ENCODE data around the gene CDS2. TPM values are rescaled to one million over a fixed set of nuclear protein-coding genes. Genes with fewer than 3 reads are reported as not detected.

The CDS2 gene
- total and polyA plus RNA-seq, 2 of the 13 experiments (the other 11 are each of a cell fraction or from before 2014, with no cell fraction given), result 81.3 to 153 TPM

DNA sequence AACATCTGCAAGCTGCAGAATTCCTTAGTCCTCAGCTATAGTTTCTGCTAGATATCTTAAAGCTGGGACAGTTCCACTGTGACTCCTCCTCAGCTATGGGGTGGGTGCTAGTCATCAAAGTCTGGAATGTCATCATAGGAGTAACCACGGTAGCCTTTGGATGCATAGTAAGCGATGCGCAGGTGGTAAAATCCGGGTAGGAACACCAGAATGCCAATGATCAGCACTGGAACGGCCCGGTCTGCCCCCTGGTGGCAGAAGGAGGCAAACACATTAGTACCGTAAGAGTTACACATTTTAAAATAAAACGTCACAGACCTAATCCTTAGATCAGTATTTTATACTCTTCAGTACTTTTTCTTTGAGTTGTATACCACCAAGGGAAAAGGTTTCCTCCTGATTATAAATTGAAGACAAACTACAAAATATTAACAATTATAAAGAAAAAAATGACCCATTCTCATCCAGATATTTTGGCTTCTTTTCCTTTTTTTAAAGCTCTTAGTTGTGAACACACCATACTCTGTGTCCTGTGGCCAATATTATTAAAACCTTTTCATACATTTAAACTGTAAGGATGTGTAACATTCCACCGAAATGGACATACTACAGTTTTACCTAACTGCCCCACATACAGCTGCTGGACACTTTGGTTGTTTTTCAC lies 26.0 kb upstream of the CDS2 start (continued):
- TF ChIP-seq, protein P1, sequence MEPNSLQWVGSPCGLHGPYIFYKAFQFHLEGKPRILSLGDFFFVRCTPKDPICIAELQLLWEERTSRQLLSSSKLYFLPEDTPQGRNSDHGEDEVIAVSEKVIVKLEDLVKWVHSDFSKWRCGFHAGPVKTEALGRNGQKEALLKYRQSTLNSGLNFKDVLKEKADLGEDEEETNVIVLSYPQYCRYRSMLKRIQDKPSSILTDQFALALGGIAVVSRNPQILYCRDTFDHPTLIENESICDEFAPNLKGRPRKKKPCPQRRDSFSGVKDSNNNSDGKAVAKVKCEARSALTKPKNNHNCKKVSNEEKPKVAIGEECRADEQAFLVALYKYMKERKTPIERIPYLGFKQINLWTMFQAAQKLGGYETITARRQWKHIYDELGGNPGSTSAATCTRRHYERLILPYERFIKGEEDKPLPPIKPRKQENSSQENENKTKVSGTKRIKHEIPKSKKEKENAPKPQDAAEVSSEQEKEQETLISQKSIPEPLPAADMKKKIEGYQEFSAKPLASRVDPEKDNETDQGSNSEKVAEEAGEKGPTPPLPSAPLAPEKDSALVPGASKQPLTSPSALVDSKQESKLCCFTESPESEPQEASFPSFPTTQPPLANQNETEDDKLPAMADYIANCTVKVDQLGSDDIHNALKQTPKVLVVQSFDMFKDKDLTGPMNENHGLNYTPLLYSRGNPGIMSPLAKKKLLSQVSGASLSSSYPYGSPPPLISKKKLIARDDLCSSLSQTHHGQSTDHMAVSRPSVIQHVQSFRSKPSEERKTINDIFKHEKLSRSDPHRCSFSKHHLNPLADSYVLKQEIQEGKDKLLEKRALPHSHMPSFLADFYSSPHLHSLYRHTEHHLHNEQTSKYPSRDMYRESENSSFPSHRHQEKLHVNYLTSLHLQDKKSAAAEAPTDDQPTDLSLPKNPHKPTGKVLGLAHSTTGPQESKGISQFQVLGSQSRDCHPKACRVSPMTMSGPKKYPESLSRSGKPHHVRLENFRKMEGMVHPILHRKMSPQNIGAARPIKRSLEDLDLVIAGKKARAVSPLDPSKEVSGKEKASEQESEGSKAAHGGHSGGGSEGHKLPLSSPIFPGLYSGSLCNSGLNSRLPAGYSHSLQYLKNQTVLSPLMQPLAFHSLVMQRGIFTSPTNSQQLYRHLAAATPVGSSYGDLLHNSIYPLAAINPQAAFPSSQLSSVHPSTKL (CRISPR knock-in tag; IDR thresholded peaks at IDR 0.05), result peak; percentile 48; the same call in 1 of the 2 replicates
- TF ChIP-seq, protein P2, sequence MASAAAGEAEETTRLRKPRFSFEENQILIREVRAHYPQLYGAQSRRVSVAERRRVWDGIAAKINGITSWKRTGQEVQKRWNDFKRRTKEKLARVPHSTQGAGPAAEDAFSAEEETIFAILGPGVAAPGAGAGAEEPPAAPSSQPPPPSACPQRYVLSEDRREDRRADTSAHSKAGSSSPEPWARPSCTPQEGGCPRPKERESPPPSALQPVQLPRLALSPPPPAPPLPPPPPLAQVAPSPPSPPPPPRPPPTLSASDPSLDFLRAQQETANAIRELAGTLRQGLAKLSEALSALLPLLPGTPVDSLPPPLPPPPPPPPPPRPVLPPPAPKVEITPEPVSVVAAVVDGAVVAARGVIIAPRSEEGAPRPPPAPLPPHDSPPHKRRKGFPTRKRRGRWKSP (CRISPR knock-in tag; IDR thresholded peaks at IDR 0.05), result 0 out of 2 replicates have a peak, but pooled peaks have one; percentile 25
- TF ChIP-seq SALL1 (CRISPR knock-in tag; IDR thresholded peaks at IDR 0.05) (peak; percentile 56; the same call in 1 of the 2 replicates), MIER2 (CRISPR knock-in tag; IDR thresholded peaks at IDR 0.05) (0 out of 2 replicates have a peak, but pooled peaks have one; percentile 26), MTERF4 (CRISPR knock-in tag; IDR thresholded peaks at IDR 0.05) (no peak), GLMP (CRISPR knock-in tag; IDR thresholded peaks at IDR 0.05; ENCODE audit: borderline replicate concordance) (no peak), ZKSCAN8 (CRISPR knock-in tag; IDR thresholded peaks at IDR 0.05; ENCODE audit: borderline replicate concordance) (peak; percentile 36; the same call in 1 of the 2 replicates), PPARG (CRISPR knock-in tag; conservative IDR thresholded peaks at IDR 0.05) (no peak), ZFAT (CRISPR knock-in tag; conservative IDR thresholded peaks at IDR 0.05) (no peak), XRCC5 (optimal IDR thresholded peaks at IDR 0.05; ENCODE audit: low read length) (peak; percentile 64), RXRB (CRISPR knock-in tag; IDR thresholded peaks at IDR 0.05; ENCODE audit: borderline replicate concordance) (no peak), ATF7 (IDR thresholded peaks at IDR 0.05) (no peak), ATF7 (CRISPR knock-in tag; IDR thresholded peaks at IDR 0.05) (no peak), NR2F6 (IDR thresholded peaks at IDR 0.05) (no peak), NR2F6 (CRISPR knock-in tag; IDR thresholded peaks at IDR 0.05) (peak; percentile 21; the same call in 1 of the 2 replicates), ZNF543 (CRISPR knock-in tag; IDR thresholded peaks at IDR 0.05) (no peak), U2AF2 (IDR thresholded peaks at IDR 0.05; ENCODE audit: low read depth, low read length) (no peak), STAG1 (CRISPR knock-in tag; IDR thresholded peaks at IDR 0.05) (peak; percentile 97), ZNF501 (CRISPR knock-in tag; IDR thresholded peaks at IDR 0.05) (no peak)
- TF ChIP-seq, protein P3, sequence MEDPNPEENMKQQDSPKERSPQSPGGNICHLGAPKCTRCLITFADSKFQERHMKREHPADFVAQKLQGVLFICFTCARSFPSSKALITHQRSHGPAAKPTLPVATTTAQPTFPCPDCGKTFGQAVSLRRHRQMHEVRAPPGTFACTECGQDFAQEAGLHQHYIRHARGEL (CRISPR knock-in tag; IDR thresholded peaks at IDR 0.05), result no peak

Data from HepG2 (cell line).